HG03354 (cell line): ENCODE results near the gene CNOT4.
A peak's percentile ranks its signal among the peaks of the same experiment; 100 is the strongest.
"Not testable (repeated sequence)": the region's sequence is repeated elsewhere in the genome, so short reads cannot be mapped to it uniquely, and the experiment has no call there.

Experiments used
- ATAC-seq: cut with Tn5 transposase; IDR thresholded peaks from one replicate; pipeline ENCODE4 v1.9.1; 2021; ENCODE audit warnings: mild to moderate bottlenecking; ENCODE audit not compliant: unreplicated experiment, poor library complexity, severe bottlenecking

CNOT4 gene

DNA sequence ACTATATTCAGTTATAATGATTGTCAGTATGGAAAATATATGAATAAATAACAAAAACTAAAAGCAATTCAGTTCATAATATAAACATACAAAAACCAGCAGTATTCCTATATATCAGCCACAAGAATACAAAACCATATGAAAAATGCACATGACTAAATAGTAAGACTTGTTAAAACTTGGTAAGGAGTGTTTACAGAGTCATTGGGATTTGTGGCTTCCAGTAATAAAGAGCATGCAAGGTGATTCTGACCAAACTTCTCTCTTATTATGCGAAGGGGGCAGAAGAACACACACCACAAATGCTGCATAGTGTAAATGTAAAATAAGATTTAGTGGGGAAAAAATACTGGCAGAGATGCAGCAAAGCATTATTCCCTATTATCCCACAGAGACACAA lies 8.8 kb upstream of the CNOT4 start:
- ATAC-seq = no peak

DNA sequence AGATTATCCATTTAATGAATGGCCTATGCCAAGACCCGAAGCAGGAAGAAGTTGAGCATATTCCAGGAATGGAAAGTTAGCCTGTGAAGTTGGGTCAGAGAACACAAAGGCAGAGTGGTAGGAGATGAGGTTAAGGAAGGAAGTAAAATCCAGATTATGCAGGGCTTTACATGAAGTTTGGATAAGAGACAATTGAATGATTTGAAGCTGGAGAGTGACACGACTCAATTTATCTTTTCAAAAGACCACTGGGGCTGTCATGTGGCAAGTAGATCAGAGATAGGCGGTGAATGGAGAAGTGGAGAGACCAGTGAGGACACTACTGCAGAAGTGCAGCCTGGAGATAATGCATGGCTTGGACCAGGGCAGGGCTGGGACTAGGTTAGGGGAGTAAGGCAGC lies 7.2 kb upstream of the CNOT4 start:
- no peak for ATAC-seq

DNA sequence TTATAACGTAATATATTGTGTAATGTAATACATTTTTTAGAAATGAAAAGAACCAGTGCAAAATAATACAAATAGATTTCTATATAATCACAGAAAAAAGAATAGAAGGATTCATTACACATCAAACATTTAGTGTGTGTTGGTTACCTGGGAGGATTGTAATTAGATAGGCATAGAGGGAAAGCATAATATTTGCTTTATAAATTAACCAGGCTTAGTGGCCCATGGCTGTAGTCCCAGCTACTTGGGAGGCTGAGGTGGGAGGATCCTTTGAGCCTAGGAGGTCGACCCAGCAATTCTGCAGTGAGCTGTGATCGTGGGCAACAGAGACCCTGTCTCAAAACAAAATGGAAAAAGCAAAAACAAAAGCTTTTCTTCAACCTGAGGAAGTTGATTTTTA lies 5.0 kb upstream of the CNOT4 start:
- no peak for ATAC-seq

DNA sequence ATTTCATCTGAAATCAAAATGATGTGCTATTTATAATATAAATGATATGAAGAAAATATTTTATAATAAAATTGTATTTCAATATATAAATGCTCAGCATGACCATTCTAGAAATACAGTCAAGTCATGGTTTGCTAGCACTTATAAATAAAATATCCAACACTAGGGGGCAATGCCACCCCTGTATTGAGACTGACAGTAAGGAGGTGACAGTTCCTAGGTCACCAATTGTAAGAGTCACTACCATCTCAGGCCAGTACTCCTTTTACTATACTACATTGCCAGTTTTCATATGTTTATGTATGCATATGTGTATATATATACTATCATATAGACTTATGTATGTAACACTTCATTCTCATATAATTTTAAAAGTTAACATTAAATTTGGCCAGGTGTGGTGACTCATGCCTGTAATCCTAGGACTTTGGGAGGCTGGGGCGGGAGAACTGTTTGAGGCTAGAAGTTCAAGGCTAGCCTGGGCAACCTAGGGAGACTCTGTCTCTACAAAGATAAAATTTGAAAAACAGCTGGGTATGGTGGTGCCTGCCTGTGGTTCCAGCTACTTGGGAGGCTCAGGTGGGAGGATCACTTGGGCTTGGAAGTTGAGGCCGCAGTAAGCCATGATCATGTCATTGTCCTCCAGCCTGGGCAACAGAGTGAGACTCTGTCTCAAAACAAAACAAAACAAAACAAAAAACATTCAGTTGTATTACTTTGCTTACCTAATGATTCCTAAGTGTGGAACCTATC lies 2.4 kb upstream of the CNOT4 start:
- peak; percentile 42 for ATAC-seq

DNA sequence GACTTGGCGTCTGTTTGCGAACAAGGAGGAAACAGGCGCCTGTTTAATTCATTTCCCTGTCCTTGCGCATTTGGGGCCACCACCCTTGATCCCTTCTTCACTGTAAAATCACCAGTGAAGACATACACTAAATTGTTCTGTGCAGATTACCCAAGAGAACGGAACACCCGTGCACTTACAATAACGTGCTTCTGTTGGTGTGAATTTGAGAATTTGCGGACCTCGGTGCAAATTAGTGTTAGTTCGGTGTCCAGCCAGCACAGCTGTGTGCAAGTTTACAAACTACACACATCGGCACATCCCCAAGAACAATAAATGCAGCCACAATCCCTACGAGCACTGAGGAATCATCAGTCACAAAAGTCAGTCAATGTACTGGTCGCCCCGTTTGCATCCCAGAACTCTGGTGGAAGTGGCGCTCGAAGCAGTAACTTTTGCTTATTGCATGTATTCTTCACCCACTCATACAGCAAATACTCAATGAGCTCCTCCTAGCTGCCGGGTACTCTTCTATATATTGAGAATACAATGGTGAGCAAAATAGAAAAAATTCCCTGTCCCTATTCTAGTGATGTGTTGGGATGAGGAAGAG lies 786 bp upstream of the CNOT4 start:
- no peak for ATAC-seq

DNA sequence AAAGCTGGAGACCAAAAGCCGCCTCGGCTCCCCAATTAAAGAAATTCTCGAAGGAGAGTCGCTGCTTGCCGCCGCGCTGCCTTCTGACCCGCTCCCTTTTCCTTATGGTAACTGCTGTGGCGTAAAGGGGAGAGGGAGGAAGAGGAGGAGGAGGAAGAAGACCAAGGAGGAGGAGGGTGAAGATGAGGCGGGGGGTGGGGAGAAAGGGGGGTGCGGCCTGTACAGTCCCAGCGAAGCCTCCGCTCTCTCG lies 388 bp downstream of the CNOT4 start:
- no peak for ATAC-seq

DNA sequence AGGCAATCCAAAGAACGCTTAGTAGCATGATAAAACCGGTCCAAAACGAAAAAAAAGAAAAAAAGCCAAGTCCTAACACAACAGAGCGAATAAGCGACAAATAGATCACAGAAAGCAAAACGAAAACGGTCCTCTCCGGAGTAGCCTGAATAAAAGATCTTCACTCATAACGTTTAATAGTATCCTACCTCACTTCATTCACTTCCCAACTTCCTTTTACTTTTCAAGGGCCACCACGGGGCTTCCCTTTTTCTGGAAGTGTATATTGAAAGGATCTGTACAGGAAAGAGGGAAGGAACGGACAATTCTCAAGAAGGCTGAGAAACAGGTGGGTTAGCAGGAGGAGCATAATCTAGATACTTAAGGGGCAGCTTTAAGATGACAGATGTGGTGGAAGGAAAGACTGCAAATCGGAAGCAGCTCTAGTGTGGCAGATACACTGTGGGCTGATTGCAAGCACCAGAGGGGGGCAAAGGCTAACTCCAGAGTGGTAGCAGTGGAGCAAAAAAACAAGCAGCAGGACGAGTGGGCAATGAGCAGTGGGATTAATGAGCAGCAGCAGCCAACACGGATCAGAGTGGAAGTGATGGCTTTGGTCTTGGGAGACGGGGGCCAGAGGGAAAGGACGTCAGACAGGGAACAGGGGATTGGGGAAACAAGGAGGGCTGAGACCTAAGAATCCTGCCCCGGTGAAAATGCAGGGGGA lies 866 bp downstream of the CNOT4 start:
- peak; percentile 32 for ATAC-seq

DNA sequence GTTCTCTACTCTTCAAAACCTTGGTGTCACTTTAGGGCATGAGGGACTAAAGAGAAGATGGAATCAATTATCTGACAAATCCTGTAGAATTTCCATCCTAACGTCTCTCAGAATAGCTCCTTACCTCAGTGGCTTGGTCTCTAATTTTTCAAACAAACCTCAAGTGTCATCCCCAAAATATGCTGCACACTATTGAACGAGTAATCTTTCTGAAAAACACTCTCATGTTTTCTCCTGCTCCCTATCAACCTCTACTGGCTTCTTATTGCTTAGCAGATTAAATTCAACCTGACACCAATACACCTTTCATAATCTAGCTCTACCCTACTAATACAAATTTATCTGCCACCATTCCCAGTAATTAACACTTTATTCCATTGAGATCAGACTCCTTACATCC lies 8.5 kb downstream of the CNOT4 start:
- no peak for ATAC-seq

DNA sequence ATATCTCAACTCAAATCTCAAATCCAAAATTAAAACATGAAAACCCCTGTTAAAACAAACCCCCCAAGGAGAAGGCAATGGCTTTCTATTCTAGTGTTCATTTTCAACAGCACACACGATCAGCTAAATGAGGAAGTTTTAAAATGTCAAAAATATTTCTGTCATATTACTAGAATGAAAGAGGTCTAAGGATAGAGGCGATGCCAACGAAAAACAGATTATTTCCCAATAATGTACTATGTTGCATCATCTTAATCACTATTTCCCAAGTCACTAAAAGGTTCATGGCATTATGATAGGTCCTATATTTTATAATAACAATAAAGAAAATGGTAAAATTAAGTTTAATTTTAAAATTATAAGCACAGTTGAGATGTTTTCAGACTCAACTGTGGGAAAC lies 10.1 kb downstream of the CNOT4 start:
- ATAC-seq = no peak

DNA sequence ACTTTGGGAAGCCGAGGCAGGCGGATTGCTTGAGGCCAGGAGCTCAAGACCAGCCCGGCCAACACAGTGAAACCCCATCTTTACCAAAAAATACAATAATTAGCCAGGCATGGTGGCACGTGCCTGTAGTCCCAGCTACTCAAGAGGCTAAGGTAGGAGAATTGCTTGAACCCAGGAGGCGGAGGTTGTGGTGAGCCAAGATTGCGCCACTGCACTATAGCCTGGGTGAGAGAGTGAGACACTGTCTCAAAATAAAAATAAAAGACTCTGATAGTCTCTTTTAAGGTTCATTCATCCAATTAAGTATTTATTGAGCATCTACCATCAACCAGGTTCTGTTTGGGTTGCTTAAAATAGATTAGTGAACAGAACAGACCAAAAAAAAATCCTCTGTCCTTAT lies 12.7 kb downstream of the CNOT4 start:
- ATAC-seq = not testable (repeated sequence)

DNA sequence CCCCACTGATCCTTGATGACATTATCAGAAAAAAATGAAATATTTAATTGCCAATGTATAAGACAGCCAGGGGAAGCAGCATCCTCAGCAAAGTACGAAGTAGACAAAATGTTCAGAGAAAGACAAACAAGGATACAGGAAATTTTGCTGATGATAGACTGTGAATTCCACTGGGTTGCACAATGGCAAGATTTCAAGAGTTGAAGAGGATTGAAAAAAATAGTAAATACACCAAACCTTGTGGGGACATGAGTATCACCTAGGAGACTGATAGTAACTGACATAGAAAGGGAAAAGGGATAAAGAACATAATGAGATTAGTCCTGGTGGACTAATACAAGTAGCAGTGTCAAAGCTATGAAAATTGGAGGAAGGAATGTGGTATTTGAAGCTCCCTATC lies 16.5 kb downstream of the CNOT4 start:
- no peak for ATAC-seq

DNA sequence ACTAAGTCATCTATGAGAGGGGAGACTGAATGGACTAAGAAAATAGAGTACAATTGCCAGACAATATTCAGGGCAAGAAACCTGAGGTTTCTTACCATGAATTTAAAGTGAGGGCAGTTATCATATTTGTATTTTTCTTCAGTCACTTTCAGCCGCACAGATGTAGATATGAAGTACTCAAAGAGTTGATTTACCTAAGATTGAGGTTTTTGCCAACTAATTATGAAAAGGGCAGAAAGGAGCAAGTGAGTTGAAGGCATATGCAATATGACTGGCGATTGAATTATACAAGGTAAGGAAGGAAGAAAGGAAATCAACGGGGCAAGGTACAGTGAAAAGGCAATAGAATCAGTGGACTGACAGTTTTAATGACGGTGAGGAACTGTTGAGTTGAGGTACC lies 17.8 kb downstream of the CNOT4 start:
- no peak for ATAC-seq

DNA sequence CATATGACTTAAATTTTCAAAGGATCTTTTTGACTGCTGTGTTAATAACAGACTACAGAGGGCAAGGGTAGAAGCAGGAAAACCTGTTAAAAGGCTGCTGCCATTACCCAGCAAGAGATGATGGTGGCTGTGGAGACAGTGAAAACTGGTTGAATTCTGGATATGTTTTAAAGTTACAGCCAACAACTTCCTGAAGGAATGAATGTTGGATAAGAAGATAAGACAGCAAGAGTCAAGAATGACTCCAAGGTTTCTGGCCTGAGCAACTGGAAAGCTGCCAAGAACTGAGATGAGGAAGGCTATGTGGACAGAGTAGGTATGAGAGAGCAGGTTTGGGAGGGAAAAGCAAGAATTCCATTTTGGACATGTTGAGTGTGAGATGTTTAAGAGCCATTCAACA lies 19.1 kb downstream of the CNOT4 start:
- ATAC-seq = no peak

DNA sequence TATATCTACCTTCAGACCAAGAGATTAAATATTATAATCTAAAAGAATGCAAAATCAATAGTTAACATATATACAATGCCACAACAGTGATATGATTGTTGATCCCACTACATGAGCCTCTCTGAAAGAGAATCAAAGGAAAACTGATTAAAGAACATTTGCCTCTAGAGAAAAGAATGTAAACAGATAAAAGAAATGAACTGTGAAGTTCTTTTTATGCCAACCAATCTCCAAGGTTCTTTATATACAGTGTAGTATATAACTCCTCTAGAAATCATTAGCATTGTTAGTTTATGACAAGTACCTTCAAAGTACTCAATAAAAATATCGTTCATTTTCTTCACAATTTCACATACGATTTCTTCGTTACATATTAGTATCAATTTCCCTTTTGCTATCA lies 20.1 kb downstream of the CNOT4 start:
- ATAC-seq = no peak

DNA sequence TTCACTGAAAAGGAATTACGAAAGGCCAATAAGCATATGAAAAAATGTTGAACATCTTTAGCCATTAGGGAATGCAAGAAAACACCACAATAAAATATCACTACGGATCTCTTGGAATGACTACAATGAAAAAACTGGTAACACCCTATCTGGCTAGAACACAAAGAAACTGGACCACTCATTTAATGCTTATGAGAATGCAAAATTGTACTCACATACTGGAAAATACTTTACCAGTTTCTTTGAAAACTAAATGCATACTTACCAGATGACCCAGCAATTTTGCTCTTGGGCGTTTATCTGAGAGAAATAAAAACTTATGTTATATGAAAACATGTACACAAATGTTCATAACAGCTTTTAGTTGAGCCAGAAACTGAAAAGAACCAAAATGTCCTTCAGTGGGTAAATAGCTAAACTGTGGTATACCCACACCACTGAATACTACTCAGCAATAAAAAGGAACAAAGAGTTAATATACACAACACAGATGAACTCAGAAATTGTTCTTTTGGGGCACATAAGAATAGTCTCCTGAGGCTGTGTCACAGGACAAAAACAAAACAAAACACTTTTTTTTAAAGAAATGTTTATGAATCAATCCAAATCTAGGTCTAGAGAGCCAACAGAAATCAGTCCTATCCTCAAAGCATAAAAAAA lies 23.5 kb downstream of the CNOT4 start:
- ATAC-seq = no peak

DNA sequence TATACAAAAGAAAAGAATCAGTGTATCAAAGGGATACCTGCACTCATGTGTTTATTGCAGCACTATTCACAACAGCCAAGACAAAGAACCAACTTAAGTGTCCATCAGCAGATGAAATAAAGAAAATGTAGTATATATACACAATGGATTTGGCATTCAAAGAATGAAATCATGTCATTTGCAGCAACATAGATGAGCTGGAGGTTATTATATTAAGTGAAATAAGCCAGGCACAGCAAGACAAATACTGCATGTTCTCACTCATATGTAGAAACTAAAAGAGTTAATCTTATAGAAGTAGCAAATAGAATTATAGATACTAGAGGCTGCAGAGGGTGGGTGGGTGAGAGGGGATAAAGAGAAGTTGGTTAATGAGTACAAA lies 28.3 kb downstream of the CNOT4 start:
- ATAC-seq = no peak

DNA sequence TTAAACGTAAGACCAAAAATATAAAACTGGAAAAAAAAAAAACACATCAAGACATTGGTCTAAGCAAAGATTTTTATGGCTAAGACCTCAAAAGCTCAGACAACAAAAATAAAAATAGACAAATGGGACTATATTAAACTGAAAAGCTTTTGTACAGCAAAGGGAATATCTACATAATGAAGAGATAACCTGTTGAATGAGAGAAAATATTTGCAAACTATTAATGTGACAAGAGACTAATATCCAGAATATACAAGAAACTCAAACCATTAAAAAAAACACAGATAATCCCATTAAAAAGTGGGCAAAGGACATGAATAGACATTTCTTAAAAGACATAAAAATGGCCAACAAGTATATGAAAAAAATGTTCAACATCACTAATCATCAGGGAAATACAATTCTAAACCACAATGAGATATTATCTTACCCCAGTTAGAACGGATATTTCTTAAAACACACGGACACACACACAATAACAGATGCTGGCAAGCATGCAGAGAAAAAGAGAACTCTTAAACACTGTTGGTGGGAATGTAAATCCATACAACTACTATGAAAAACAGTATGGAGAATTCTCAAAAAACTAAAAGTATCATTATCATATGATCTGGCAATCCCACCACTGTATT lies 28.8 kb downstream of the CNOT4 start:
- no peak for ATAC-seq

DNA sequence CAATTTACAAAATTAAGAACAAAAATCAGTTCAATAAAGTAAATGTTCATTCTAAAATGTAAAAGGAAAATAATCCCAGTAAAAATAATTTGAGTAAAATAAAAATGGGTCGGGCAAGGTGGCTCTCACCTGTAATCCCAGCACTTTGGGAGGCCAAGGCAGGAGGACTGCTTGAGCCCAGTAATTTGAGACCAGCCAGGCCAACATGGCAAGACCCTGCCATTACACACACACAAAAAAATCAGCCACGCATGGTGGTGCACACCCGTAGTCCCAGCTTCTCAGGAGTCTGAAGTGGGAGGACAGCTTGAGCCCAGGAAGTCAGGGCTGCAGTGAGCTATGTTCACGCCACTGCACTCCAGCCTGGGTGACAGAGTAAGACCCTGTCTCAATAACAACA lies 34.4 kb downstream of the CNOT4 start:
- no peak for ATAC-seq

DNA sequence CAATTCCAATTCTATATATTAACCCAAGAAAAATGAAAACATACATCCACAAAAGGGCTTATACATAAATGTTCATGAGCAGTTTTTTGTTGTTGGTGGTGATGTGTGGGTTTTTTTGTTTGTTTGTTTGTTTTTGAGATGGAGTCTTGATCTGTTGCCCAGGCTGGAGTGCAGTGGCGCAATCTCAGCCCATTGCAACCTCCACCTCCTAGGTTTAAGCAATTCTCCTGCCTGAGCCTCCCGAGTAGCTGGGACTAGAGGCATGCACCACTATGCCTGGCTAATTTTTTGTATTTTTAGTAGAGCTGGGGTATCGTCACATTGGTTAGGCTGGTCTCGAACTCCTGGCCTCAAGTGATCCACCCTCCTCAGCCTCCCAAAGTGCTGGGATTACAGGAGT lies 40.2 kb downstream of the CNOT4 start:
- ATAC-seq = not testable (repeated sequence)

DNA sequence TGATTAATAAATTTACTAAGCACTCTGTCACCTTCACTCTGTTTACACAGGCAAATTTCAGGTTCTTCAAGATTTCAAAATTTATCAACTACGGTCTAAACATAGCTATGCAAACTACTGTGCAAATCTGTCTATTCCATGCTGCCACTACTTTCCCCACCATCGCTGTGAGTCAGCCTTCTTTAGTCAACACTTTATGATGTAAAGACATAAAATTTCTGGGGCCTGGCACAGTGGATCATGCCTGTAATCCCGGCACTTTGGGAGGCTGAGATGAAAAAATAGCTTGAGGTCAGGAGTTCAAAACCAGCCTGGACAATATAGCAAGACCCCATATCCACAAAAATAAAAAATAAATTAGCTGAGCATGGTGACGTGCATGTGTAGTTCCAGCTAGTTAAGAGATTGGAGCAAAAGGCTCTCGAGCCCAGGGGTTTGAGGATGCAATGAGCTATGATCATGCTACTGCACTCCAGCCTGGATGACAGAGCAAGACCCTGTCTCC lies 42.6 kb downstream of the CNOT4 start:
- ATAC-seq = peak; percentile 86
